ENCODE measurements around the gene CREBBP.

CREBBP gene

DNA sequence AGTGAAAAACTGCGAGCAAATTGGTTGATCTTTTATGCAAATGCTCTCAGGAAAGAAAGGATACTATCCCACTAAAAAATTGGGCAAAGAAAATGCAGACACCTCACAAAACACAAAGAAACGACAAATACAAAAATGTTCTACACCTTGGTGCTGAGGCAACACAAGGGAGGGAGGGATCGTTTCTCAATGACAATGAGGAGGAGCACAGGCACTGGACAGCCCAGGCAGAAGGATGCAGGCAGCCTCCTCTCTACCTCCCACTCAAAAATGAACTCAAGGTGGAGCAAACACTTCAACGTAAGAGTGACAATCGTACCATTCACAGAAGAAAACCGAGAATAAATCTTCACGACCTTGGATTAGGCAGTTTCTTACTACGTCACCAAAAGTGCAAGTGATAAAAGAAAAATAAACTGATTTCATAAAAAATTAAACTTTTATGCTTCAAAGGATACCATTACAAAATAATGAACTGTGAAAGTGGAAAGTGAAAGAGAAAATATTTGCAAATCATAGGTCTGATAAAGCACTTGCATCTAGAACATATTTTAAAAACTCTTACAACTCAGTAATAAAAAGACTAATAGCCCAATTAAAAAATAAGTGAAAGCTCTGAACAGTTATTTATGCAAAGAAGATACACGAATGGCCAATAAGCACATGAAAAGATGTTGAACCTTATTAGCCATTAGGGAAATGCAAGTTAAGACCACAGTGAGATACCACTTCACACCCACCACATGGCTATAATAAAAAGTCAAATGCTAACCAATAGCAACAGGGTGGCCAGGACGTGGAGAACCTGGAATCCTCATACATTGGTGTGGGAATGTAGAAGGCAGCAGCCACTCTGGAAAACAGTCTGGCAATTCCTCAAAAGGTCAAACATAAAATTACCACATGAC, 82.4 kb downstream of the CREBBP start:
- no peak for DNase-seq (ENCODE audit: low read depth, low spot score)

DNA sequence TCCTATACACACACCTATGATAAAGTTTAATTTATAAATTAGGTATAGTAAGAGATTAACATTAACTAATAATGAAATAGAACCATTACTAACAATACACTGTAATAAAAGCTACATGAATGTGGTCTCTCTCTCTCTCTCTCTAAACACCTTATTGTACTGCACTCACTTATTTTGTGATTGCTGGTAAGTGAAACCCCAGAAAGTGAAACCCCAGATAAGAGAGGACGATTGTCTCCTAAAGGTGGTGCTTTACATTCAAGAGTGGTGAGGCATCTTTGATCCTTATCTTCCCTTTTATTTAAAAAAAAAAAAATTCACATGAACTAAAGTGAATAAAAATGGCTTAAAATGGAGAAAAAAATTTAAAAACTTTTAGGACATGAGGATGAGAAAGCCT, 83.0 kb downstream of the CREBBP start:
- no peak for DNase-seq (ENCODE audit: low read depth, low spot score)

DNA sequence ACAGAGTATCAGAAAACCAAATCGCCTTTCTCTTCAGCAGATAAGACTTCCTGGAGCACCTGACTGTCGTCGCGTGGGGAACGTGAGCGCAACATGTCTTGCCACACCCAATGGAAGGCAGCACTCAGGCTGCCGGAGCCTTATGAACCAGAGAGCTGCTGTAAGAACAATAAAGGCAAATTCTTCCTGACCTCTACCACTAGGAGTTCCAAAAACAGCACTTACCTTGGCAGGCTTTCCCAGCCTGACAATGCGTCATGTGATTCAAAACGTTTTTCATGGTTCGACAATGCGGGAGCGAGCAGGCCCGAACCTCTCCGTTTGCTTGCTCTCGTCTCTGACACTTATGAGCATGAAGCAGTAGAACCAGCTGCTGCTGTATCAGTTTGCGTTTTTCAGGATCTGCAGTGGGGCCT, 87.3 kb downstream of the CREBBP start:
- DNase-seq (ENCODE audit: low read depth, low spot score) = no peak

DNA sequence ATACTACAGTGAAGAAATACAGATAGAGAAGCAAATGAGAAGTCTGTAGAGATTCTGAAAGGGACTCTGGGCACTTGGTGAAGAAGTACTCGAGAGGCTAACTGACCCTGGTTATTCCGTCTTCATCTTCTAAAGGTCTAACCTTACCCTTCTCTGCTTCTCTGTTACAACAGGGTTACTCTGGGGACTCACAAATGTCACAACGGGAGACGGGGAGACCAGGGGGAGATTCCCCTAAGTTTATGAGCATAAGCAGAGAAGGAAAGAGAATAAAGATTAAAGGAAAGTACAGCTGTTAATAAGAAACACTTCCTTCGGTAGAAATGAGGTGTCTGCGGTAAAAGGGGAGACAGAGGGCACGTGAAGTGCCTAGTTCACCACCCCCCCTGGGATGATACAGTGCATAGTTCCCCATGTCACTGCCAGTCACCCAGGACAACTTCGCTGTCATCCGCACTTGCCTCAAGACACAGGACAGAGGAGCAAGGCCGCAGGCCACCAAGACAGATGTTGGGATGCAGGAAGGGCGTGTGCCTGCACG, 88.0 kb downstream of the CREBBP start:
- DNase-seq (ENCODE audit: low read depth, low spot score) = no peak

DNA sequence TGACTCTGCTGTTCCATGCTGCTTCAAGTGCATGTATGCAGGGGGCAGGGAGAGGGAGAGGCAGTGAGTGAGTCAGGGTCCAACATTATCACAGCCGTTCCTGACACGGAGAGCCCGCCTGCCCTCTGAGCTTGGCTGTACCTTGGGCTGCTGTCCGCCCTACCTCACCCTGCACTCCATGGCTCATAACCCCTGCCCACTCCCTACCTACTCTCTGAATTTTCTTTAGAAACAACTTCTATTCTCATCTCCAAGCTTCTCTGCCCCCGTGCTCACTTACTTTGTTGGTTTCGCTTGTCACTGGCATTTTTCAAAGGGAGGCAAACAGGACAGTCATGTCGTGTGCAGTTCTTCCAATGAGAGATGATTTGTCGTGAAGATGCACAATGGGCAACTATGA, 88.8 kb downstream of the CREBBP start:
- no peak for DNase-seq (ENCODE audit: low read depth, low spot score)

DNA sequence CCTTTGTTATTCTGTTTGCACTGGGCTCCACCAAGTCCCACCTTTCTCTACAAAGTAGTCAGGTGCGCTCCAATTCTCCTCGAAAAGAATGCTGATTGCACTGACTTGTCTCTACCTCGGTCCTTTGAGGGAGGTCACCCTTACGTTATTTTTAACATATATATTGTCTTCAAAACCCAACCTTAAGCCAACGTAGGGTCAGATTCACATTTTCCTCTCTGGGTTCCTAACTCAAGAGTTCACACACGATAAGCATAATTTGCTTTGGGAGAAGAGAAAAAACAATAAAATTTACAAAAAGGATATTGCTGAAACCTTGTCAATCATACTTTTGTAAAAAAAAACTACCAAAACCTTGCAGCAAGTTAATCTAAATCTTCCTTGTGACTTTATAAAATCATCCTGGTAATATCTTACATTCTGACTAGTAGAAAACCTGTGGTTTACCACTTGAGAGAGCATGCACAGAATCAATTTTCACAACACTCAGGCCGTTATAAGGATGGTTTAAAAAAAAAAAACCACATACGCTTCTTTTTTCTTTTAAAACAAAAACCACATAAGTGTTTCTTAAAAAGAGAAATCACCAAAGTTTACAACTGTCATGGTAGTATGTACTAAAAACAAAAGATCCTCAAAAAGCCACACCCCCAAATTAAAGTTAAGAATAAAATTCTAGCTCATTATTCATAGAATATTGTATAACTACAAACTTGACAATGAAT, 91.0 kb downstream of the CREBBP start:
- DNase-seq (ENCODE audit: low read depth, low spot score) = no peak

DNA sequence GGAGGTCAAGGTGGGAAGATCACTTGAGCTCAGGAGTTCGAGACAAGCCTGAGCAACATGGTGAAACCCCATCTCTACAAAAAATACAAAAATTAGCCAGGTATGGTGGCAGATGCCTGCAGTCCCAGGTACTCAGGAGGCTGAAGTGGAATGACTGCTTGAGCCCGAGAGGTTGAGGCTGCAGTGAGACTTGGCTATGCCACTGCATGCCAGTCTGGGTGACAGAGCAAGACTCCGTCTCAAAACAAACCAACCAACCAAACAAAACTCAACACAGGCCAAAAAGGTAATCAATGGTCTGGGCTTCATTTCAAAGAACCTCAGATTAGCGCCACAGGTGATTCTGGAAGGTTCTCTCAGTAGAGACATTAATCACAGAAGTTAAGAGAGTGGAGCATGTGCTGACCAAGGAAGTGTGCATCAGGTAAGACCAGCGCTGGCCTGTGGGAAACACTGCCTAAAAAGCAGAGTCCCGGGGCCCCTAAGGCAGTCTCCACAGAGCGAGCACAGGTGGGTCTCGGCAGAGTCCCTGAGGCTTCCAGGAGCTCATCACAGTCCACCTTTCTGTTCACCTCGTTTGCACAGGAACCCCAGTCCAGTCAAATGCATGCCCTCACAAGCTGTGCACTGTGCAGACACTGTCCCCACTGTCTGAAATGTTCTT, 91.7 kb downstream of the CREBBP start:
- no peak for DNase-seq (ENCODE audit: low read depth, low spot score)

DNA sequence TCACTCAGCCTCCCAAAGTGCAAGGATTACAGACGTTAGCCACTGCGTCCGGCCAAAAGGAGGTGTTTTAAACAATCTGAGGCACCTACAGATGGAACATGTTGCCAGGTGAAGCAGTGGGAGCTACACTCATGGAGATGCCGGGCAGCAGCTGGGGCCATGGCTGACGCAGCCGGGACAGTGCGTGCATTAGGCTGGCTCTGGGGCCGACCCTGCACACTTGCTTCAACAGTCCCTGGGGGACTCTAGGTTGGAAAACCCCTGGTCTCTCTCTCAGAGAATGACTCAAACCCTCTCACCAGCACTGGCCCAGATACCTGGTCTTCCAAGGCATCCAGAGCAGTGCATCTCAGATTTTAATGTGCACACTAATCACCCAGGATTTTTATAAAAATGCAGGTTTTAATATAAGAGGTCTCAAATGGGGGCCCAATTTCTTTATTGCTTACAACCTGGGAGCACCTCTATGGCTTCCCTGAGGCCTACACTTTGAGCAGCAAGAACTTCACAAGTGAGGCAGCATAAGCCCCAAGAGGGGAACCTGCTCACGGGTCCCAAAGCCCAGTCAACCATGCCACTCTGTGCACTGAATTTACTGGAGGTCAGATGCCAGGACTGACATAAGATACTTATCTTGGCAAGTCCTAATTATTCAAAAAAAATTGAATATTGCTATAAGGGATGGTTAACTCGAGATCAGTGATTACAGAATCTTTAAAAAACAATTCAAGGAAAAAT, 92.4 kb downstream of the CREBBP start:
- no peak for DNase-seq (ENCODE audit: low read depth, low spot score)

DNA sequence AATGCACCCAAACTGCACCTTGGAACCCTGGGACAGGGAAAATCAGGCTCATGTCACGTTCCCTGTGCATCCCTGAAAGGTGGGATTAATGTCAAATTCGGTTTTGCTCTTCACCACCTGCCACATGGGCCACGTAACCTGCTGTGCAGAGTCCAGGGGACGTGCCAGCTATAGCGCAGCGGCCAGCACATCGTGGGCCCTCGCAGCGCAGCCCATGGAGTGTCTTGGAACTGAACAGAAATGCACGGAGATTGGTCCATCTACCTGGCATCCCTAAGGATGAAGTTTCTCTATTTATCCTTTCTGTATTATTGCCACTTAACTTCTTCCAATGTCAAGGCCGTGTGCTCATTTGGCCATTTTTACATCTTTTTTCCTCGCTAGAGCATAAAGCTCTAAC, 95.1 kb downstream of the CREBBP start:
- DNase-seq (ENCODE audit: low read depth, low spot score) = no peak

DNA sequence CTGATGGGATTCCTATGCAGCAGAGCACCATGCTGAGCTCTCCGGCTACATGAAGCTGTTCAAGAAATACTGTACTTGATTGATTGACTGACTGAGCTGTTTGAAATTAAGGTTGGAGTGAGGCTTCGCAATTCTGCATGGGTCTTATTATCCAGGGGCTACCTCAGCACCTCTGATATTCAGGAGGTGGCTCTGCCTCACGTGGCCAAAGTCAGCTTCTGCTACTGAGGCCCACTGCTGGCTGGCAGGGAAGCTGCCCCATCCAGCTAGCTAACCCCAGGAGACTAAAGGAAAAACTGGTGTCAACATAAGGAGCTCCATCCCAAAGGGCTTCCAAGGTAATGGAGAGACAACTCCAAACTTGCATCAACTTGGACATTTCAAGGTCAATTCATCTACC, 97.0 kb downstream of the CREBBP start:
- DNase-seq (ENCODE audit: low read depth, low spot score) = no peak

DNA sequence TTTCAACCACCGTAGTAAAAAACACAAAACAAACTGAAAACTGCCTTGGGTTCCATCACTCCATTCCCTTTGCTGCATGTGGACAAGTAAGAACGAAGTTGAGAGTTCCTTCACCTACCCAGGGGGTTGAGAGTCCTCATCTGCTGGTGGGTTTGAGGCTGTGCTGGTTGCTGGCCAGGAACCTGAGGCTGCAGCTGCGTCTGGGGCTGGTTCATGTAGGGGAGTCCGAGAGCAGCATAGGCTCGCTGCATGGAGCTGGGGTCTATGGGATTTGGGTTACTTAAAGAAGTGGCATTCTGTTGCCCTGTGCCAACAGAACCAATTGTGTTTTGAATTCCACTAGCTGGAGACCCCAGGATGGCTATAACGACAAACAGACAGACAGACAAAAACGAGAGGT, 97.9 kb downstream of the CREBBP start:
- DNase-seq (ENCODE audit: low read depth, low spot score) = no peak

DNA sequence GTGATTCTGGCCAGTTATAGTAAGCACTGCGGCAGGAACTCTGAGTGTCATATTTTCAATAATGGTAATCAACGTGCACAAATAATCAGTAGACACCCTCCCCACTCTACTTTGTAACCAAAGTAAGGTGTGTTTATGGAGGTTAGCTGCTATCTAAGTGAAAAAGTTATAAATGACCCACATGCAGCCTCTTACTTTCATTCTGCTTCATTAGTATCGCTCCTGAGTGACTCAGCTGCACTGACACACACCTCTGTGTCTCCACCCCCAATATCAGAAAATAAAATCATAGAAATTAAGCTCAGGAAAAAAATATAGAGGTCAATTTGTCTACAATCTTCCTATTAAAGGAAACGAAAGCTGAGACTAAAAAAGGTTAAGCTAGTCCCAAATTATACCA, 99.1 kb downstream of the CREBBP start:
- no peak for DNase-seq (ENCODE audit: low read depth, low spot score)

DNA sequence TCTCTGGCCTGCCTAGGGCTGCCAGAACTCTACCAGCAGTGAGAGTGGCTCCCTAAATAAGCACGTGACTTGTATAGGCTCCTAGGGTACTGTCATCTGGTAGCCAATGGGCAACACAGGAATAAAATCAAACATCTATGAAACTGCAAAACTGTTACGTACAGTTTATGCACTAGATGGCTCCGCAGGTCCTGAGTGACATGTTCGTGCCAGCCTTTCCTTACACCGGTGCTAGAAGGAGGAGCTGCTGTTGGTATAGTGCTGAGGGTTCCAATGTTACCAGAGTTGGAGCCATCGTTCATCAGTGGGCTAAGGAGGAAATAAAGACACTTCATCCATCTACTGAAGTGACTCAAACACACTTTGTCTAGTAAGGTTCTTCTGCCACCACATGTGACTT, 99.9 kb downstream of the CREBBP start:
- DNase-seq (ENCODE audit: low read depth, low spot score) = no peak

DNA sequence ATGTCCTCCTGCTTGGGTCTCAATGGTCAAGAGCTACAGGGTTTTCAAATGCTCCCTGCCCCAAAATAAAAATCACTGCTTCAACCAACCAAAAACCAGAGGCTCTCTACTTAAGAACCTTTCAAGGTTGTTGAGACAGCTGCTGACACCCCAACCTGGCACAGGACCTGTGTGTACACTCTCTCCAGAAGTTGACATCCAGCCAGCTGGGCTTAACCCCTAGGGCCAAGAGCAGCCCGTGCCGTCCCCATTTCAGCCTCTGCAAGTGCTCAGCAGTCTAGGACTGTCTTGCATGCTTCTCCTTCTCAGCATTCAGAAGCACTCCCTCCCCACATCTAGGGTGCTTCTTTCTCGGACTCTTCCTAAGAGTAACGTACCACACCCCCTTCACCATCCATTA, 104.2 kb downstream of the CREBBP start:
- no peak for DNase-seq (ENCODE audit: low read depth, low spot score)

DNA sequence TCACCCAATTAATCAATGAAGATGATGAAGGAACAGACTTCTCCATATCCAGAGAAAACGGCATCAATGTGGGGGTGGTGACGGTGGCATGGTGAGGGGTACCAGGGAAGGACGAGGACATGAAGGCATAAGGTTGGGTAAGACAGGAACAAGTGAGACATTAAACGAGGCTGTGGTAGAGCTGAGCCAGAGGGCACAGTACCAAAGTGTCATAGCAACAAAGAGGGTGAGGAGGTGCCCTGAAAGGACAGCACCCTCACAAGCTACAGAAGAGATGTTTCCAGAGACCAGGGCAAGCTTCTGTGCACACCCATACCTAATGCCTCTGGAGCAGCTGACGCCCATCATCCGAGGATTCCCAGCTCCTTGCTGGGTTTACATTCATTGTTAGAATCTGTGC, 105.7 kb downstream of the CREBBP start:
- DNase-seq (ENCODE audit: low read depth, low spot score) = no peak

DNA sequence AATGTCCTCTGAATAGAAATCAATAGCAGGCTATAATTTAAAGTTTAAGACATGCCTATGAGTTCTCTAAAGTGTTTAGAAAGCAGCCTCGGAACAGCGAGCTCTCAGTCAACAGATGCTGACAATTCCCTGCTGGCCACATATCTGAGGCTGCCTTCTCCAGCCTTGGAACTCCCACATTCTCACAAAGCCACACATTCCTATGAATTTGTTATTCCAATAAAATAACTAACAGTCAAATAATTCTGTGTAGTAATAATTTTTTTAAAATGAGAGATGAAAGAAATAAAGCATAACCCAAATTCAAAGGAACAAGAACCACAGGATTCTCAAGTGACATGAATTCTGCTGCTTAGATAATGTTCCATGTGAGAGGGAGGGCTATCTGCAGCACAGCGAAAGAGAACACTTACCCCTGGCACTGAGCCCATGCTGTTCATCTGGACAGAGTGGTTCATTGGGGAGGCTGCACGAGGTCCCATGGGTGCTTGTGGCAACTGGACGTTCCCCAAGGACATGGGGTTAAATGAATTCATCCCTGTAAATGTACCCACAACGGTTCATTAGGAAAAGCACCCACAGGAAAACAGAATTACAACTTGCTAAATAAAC, 106.3 kb downstream of the CREBBP start:
- DNase-seq (ENCODE audit: low read depth, low spot score) = no peak

DNA sequence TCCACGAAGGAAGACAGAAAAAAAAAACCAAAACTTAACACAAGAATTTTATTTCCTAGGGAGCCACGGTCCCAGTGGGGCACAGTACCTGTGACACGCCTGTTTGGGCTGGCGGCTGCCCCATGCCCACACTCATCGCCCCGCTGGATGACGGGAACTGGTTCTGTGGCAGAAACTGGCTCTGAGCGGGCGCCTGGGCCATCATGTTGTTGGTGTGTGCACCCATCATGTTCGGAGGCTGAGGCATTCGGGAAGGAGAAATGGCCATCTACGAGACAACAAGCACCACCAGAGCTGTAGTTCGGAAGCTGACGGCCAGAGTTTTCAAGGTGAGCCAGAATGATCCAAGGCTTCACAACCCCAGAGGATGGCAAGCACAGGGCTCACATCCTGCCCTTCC, 106.8 kb downstream of the CREBBP start:
- DNase-seq (ENCODE audit: low read depth, low spot score) = no peak

DNA sequence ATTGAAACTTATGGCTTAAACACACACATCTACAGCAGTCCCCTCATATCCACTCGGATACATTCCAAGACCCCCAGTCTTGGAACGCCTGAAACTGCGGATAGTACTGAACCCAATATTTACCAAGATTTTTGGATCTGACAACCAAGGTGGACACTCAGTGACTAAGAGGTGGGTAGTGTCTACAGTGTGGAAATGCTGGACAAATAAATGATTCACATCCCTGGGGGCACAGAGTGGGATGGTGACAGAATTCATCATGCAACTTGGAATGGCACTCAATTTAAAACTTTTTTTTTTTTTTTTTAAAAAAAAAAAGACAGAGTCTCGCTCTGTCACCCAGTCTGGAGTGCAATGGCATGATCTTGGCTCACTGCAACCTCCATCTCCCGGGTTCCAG, 109.0 kb downstream of the CREBBP start:
- no peak for DNase-seq (ENCODE audit: low read depth, low spot score)

DNA sequence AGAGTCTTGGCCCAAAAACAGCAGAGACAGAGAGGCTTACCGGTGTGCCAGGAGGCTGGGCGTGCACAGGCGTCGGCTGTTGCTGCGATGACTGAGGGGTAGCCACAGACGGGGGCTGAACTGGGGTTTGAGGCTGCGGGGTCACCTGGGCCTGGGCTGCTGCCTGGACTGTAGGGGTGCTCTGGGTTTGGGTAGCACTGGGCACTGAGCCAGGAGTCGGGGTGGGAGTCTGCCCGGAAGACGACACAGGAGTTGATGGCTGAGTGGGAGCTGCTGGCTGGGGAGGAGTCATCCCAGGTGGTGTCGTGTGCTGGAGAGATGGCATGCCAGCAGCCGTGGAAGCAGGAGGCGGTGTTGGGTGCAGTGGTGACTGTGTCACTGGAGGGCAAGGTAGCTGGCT, 110.0 kb downstream of the CREBBP start:
- no peak for DNase-seq (ENCODE audit: low read depth, low spot score)

DNA sequence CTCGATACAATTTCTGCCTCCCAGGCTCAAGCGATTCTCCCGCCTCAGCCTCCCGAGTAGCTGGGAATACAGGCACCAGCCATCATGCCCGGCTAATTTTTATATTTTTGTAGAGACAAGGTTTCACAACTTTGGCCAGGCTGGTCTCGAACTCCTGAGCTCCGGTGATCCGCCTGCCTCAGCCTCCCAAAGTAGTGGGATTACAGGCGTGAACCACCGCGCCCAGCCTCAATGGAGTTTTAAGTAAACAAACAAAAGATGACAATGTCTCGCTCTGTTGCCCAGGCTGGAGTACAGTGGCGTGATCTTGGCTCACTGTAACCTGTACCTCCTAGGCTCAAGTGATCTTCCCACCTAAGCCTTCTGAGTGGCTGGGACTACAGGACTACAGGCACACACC, 110.6 kb downstream of the CREBBP start:
- DNase-seq (ENCODE audit: low read depth, low spot score) = no peak

DNA sequence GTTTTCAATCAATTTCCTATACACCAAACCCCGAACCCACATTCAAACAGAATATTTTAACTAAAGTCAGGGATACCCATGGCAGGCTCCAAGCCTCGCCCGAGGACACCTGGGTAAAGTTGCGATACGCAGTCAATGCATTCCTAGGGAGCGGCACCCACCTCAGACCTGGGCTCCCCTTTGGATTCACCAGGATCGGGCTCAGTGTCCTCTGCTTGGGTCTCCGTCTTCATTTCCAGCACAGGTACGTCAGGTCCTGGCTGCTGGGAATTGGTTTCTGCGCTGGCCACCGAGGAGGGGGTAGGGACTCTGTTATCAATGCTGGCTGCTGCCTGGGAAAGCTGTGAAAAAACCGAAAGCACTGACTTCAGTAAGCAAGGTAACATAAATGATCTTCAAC, 111.5 kb downstream of the CREBBP start:
- DNase-seq (ENCODE audit: low read depth, low spot score) = no peak
